Endodermal cell (in vitro differentiated cells): Measurements from ENCODE around the gene TSC22D2. TPM values are rescaled to one million over a fixed set of nuclear protein-coding genes. Genes with fewer than 3 reads are reported as not detected.

ENCODE experiments used
- DNase-seq: peaks from one replicate; pipeline ENCODE4 v3.0.0-alpha.2; 2017
- H3K27ac ChIP-seq: 2 replicates; pipeline ENCODE4 v1.5.1; 2013; ENCODE audit warnings: mild to moderate bottlenecking, low read depth, low read length, moderate library complexity
- H3K27me3 ChIP-seq: 2 replicates; pipeline ENCODE4 v1.6.1; 2013; ENCODE audit warnings: mild to moderate bottlenecking, low read length, moderate library complexity; ENCODE audit not compliant: insufficient read depth, control insufficient read depth, poor library complexity, severe bottlenecking
- H3K36me3 ChIP-seq: 2 replicates; pipeline ENCODE4 v1.7.0; 2013; ENCODE audit warnings: mild to moderate bottlenecking, low read length, moderate library complexity; ENCODE audit not compliant: control insufficient read depth, insufficient read depth
- H3K4me1 ChIP-seq: one replicate; pipeline ENCODE4 v1.7.0; 2013; ENCODE audit warnings: low read length; ENCODE audit not compliant: control insufficient read depth, insufficient read depth
- H3K4me3 ChIP-seq: 2 replicates; pipeline ENCODE4 v1.5.1; 2013; ENCODE audit warnings: mild to moderate bottlenecking, low read length, moderate library complexity
- H3K9ac ChIP-seq: 2 replicates; pipeline ENCODE4 v1.6.1; 2013; ENCODE audit warnings: mild to moderate bottlenecking, low read length, moderate library complexity; ENCODE audit not compliant: poor library complexity, severe bottlenecking; ENCODE audit errors: extremely low read depth
- H3K9me3 ChIP-seq: 2 replicates; pipeline ENCODE4 v1.6.1; 2013; ENCODE audit warnings: mild to moderate bottlenecking, low read length, moderate library complexity; ENCODE audit not compliant: control insufficient read depth
- H3K27ac Mint-ChIP-seq: 2 replicates; pipeline ENCODE4 v1.8.0; 2020; ENCODE audit warnings: mixed read lengths
- H3K27me3 Mint-ChIP-seq: 2 replicates; pipeline ENCODE4 v1.8.0; 2021; ENCODE audit warnings: mild to moderate bottlenecking, mixed read lengths; ENCODE audit not compliant: insufficient read depth
- H3K36me3 Mint-ChIP-seq: 2 replicates; pipeline ENCODE4 v1.8.0; 2020; ENCODE audit warnings: low read depth, mixed read lengths
- H3K4me1 Mint-ChIP-seq: 2 replicates; pipeline ENCODE4 v1.8.0; 2020; ENCODE audit warnings: mixed read lengths
- H3K4me3 Mint-ChIP-seq: 2 replicates; pipeline ENCODE4 v1.8.0; 2020; ENCODE audit warnings: mild to moderate bottlenecking, moderate library complexity, mixed read lengths
- H3K9me3 Mint-ChIP-seq: 2 replicates; pipeline ENCODE4 v1.8.0; 2020; ENCODE audit warnings: mild to moderate bottlenecking, mixed read lengths
- WGBS, 2 experiments: methylation state at CpG; one replicate each; pipeline versions ENCODE4 v1.1.5 to v1.1.7; 2013; ENCODE audit warnings: missing lambda C conversion rate in 2 of 2, mixed read lengths in 1 of 2; ENCODE audit not compliant: insufficient coverage in 1 of 2, insufficient read length in 1 of 2; 5-methylcytosine and 5-hydroxymethylcytosine counted together
- total RNA-seq, 2 donors: library from RNA; stranded (reverse); fragmentation: NEBNext Ultra II Directional in 1 of 2; extraction: Animal tissue kit (Norgen Biotek cat#: 25700) in 1 of 2; gene quantifications; 2 replicates in 1 of 2; 3 replicates in 1 of 2; pipeline ENCODE4 v1.2.1, GENCODE V29; 2021
- TF ChIP-seq, protein P1 (sequence below): fragments of 200-600 bp; sonication (generic); conservative IDR thresholded peaks from 2 replicates; pipeline ENCODE4 v1.5.0; 2021; ENCODE audit warnings: antibody characterized with exemption, mild to moderate bottlenecking

Gene TSC22D2
- total RNA-seq, 2 donors from 2014 or later, result 25.6 to 29.1 TPM

DNA sequence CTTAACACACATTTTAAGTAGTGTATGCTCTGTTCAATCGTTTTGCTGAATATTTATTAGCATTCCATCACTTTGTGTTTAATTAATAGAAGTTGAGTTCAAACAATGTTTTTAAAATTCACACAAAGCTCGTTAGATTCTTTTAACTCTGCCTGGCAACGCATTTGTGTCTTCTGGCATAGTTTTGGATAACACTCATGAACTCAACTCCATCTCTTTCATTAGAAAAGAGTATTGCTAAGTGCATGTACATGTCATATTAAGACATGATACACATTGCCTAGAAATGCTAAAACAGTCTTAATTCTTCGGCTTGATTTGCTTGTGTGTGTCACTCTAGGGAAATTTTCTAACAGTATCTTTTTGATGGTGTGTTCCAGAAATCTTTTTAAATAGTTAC is 15.7 kb downstream of the TSC22D2 start:
- WGBS, 2 experiments, result 94 to 100% methylated on average over 2 to 4 of the region's 4 CpGs
- Mint-ChIP-seq H3K36me3 (no peaks in the 10 kb centered on the region), H3K27me3 (no peaks in the 10 kb centered on the region), H3K4me3 (no peak overlapping the region), H3K9me3 (no peaks in the 10 kb centered on the region), H3K4me1 (peaks cover 38% of the 10 kb centered on the region), H3K27ac (no peak overlapping the region)
- no peaks in the 10 kb centered on the region for H3K9me3 ChIP-seq
- H3K4me3 ChIP-seq, result no peak overlapping the region
- peaks cover 21% of the 10 kb centered on the region for H3K36me3 ChIP-seq
- no peaks in the 10 kb centered on the region for H3K4me1 ChIP-seq
- no peaks in the 10 kb centered on the region for H3K27me3 ChIP-seq
- H3K27ac ChIP-seq, result no peak overlapping the region
- TF ChIP-seq, protein P1, sequence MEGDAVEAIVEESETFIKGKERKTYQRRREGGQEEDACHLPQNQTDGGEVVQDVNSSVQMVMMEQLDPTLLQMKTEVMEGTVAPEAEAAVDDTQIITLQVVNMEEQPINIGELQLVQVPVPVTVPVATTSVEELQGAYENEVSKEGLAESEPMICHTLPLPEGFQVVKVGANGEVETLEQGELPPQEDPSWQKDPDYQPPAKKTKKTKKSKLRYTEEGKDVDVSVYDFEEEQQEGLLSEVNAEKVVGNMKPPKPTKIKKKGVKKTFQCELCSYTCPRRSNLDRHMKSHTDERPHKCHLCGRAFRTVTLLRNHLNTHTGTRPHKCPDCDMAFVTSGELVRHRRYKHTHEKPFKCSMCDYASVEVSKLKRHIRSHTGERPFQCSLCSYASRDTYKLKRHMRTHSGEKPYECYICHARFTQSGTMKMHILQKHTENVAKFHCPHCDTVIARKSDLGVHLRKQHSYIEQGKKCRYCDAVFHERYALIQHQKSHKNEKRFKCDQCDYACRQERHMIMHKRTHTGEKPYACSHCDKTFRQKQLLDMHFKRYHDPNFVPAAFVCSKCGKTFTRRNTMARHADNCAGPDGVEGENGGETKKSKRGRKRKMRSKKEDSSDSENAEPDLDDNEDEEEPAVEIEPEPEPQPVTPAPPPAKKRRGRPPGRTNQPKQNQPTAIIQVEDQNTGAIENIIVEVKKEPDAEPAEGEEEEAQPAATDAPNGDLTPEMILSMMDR, result no peak
- DNase-seq, result no peak
- H3K9ac ChIP-seq, result no peak overlapping the region

DNA sequence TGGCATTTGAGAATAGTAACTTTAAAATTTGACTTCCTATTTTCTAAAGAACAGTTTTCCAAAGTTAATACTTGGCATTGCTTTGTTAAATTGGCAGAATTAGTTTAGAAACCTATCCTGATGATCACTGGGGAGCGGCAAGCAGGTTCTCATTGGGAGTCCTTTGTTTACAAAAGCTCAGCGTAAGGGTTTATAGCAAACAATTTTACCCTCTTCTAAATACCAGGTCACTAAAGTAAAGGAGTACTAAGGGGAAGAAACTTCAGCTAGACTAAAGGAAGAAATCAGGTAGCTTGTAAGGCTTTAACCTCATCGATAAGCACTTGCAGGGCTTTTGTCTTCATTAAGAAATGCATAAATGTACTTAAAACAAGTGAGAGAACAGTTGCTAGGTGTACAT is 18.2 kb downstream of the TSC22D2 start:
- Mint-ChIP-seq H3K9me3 (no peaks in the 10 kb centered on the region), H3K27me3 (no peaks in the 10 kb centered on the region), H3K4me3 (no peak overlapping the region), H3K4me1 (peaks cover 39% of the 10 kb centered on the region), H3K27ac (no peak overlapping the region), H3K36me3 (peaks cover 2% of the 10 kb centered on the region)
- 91 to 95% methylated on average over 1 to 3 of the region's 3 CpGs for WGBS, 2 experiments
- no peak for DNase-seq
- Histone ChIP-seq H3K4me3 (no peak overlapping the region), H3K27me3 (no peaks in the 10 kb centered on the region), H3K36me3 (peaks cover 21% of the 10 kb centered on the region), H3K27ac (no peak overlapping the region), H3K9me3 (no peaks in the 10 kb centered on the region), H3K4me1 (no peaks in the 10 kb centered on the region), H3K9ac (no peak overlapping the region)
- TF ChIP-seq, protein P1, result no peak

DNA sequence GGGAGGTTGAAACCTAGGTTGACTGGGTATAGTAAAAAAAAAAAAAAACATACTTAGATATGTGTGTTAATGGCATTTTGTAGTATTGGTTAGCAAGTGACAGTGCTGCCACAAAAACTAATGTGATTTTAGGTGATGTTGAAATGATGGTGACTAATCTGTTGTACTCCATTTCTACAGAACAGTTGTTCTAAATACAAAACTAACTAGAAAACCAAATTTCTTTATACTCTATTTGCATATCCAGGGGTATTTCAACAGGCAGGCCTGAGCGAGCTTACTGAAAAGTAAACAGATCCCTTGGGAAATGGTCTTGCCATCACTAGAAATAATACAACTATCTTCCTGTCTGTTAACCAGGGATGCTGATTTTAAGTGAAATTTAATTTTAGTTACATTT is 20.5 kb downstream of the TSC22D2 start:
- Histone ChIP-seq H3K4me1 (no peaks in the 10 kb centered on the region), H3K9ac (no peak overlapping the region), H3K9me3 (no peaks in the 10 kb centered on the region), H3K27ac (no peak overlapping the region), H3K36me3 (peaks cover 19% of the 10 kb centered on the region), H3K4me3 (no peak overlapping the region), H3K27me3 (no peaks in the 10 kb centered on the region)
- H3K4me1 Mint-ChIP-seq, result peaks cover 30% of the 10 kb centered on the region
- H3K4me3 Mint-ChIP-seq, result no peak overlapping the region
- no peaks in the 10 kb centered on the region for H3K27me3 Mint-ChIP-seq
- 75% methylated on average over 1 of the region's 1 CpG; no CpG with 5 or more reads in 1 of the 2 experiments for WGBS, 2 experiments
- no peak overlapping the region for H3K27ac Mint-ChIP-seq
- H3K9me3 Mint-ChIP-seq, result no peaks in the 10 kb centered on the region
- peaks cover 2% of the 10 kb centered on the region for H3K36me3 Mint-ChIP-seq
- no peak for DNase-seq
- TF ChIP-seq, protein P1, result no peak
